Activated naive CD8-positive, alpha-beta T cell (primary cell): ENCODE results near the gene TICAM2.

Experiments used
- H3K27ac Mint-ChIP-seq: one replicate; pipeline ENCODE4 v1.8.0; 2021; ENCODE audit warnings: mixed read lengths
- H3K27me3 Mint-ChIP-seq: one replicate; pipeline ENCODE4 v1.8.0; 2021; ENCODE audit warnings: mixed read lengths
- H3K36me3 Mint-ChIP-seq: one replicate; pipeline ENCODE4 v1.8.0; 2021; ENCODE audit warnings: mixed read lengths
- H3K4me1 Mint-ChIP-seq: one replicate; pipeline ENCODE4 v1.8.0; 2021; ENCODE audit warnings: low read depth, mixed read lengths
- H3K4me3 Mint-ChIP-seq: one replicate; pipeline ENCODE4 v1.8.0; 2021; ENCODE audit warnings: mild to moderate bottlenecking, mixed read lengths
- H3K9me3 Mint-ChIP-seq: one replicate; pipeline ENCODE4 v1.8.0; 2021; ENCODE audit warnings: low read depth, mixed read lengths

Gene TICAM2

GRCh38 chr5:115568668-115569067, 33.6 kb downstream of the TICAM2 start:
- no peak overlapping the region for H3K4me3 Mint-ChIP-seq
- H3K36me3 Mint-ChIP-seq: peaks cover 3% of the 10 kb centered on the region
- no peaks in the 10 kb centered on the region for H3K4me1 Mint-ChIP-seq
- H3K9me3 Mint-ChIP-seq: no peaks in the 10 kb centered on the region
- H3K27me3 Mint-ChIP-seq: peaks cover 3% of the 10 kb centered on the region
- no peak overlapping the region for H3K27ac Mint-ChIP-seq

- Mint-ChIP-seq H3K36me3 (peaks cover 11% of the 10 kb centered on the region), H3K4me3 (no peak overlapping the region), H3K27me3 (peaks cover 13% of the 10 kb centered on the region), H3K4me1 (no peaks in the 10 kb centered on the region), H3K9me3 (no peaks in the 10 kb centered on the region), H3K27ac (no peak overlapping the region)
Measured at GRCh38 chr5:115565233-115565632, 37.0 kb downstream of the TICAM2 start.

GRCh38 chr5:115561176-115561575, 41.1 kb downstream of the TICAM2 start:
- no peaks in the 10 kb centered on the region for H3K4me1 Mint-ChIP-seq
- no peaks in the 10 kb centered on the region for H3K9me3 Mint-ChIP-seq
- H3K4me3 Mint-ChIP-seq: no peak overlapping the region
- H3K27ac Mint-ChIP-seq: no peak overlapping the region
- H3K27me3 Mint-ChIP-seq: peaks cover 17% of the 10 kb centered on the region
- peaks cover 12% of the 10 kb centered on the region for H3K36me3 Mint-ChIP-seq

- Mint-ChIP-seq H3K9me3 (no peaks in the 10 kb centered on the region), H3K27me3 (peaks cover 16% of the 10 kb centered on the region), H3K4me3 (no peak overlapping the region), H3K27ac (no peak overlapping the region), H3K36me3 (peaks cover 10% of the 10 kb centered on the region), H3K4me1 (no peaks in the 10 kb centered on the region)
Measured at GRCh38 chr5:115559524-115559923, 42.8 kb downstream of the TICAM2 start.

- Mint-ChIP-seq H3K36me3 (peaks cover 9% of the 10 kb centered on the region), H3K9me3 (no peaks in the 10 kb centered on the region), H3K27me3 (peaks cover 15% of the 10 kb centered on the region), H3K27ac (no peak overlapping the region), H3K4me3 (no peak overlapping the region), H3K4me1 (no peaks in the 10 kb centered on the region)
Measured at GRCh38 chr5:115558388-115558956, 43.8 kb downstream of the TICAM2 start.

GRCh38 chr5:115557667-115558387, 44.5 kb downstream of the TICAM2 start:
- no peak overlapping the region for H3K27ac Mint-ChIP-seq
- H3K36me3 Mint-ChIP-seq: peaks cover 7% of the 10 kb centered on the region
- H3K4me1 Mint-ChIP-seq: no peaks in the 10 kb centered on the region

GRCh38 chr5:115556276-115556675, 46.0 kb downstream of the TICAM2 start:
- no peak overlapping the region for H3K27ac Mint-ChIP-seq
- H3K27me3 Mint-ChIP-seq: peaks cover 9% of the 10 kb centered on the region
- no peaks in the 10 kb centered on the region for H3K9me3 Mint-ChIP-seq
- no peak overlapping the region for H3K4me3 Mint-ChIP-seq
- peaks cover 5% of the 10 kb centered on the region for H3K36me3 Mint-ChIP-seq
- H3K4me1 Mint-ChIP-seq: no peaks in the 10 kb centered on the region

More at GRCh38 chr5:115557667-115558387, 44.5 kb downstream of the TICAM2 start:
- Mint-ChIP-seq H3K9me3 (no peaks in the 10 kb centered on the region), H3K4me3 (no peak overlapping the region), H3K27me3 (peaks cover 11% of the 10 kb centered on the region)

- H3K4me3 Mint-ChIP-seq: no peak overlapping the region
- H3K27ac Mint-ChIP-seq: no peak overlapping the region
- no peaks in the 10 kb centered on the region for H3K4me1 Mint-ChIP-seq
- peaks cover 2% of the 10 kb centered on the region for H3K36me3 Mint-ChIP-seq
- peaks cover 4% of the 10 kb centered on the region for H3K27me3 Mint-ChIP-seq
- no peaks in the 10 kb centered on the region for H3K9me3 Mint-ChIP-seq
Measured at GRCh38 chr5:115555084-115555633, 47.1 kb downstream of the TICAM2 start.

GRCh38 chr5:115553082-115553481, 49.2 kb downstream of the TICAM2 start:
- Mint-ChIP-seq H3K27me3 (no peaks in the 10 kb centered on the region), H3K4me3 (no peak overlapping the region), H3K9me3 (no peaks in the 10 kb centered on the region), H3K36me3 (no peaks in the 10 kb centered on the region), H3K4me1 (peaks cover 1% of the 10 kb centered on the region), H3K27ac (no peak overlapping the region)

GRCh38 chr5:115551415-115551814, 50.9 kb downstream of the TICAM2 start:
- Mint-ChIP-seq H3K4me3 (no peak overlapping the region), H3K27ac (no peak overlapping the region), H3K27me3 (no peaks in the 10 kb centered on the region), H3K4me1 (peaks cover 1% of the 10 kb centered on the region), H3K36me3 (no peaks in the 10 kb centered on the region), H3K9me3 (no peaks in the 10 kb centered on the region)

- no peaks in the 10 kb centered on the region for H3K27me3 Mint-ChIP-seq
- H3K4me3 Mint-ChIP-seq: no peak overlapping the region
- no peaks in the 10 kb centered on the region for H3K36me3 Mint-ChIP-seq
- H3K9me3 Mint-ChIP-seq: no peaks in the 10 kb centered on the region
- H3K27ac Mint-ChIP-seq: no peak overlapping the region
- peaks cover 6% of the 10 kb centered on the region for H3K4me1 Mint-ChIP-seq
Measured at GRCh38 chr5:115549154-115549553, 53.1 kb downstream of the TICAM2 start.

- Mint-ChIP-seq H3K27me3 (no peaks in the 10 kb centered on the region), H3K27ac (no peak overlapping the region), H3K4me1 (peaks cover 7% of the 10 kb centered on the region), H3K4me3 (no peak overlapping the region), H3K36me3 (no peaks in the 10 kb centered on the region), H3K9me3 (no peaks in the 10 kb centered on the region)
Measured at GRCh38 chr5:115548683-115549082, 53.6 kb downstream of the TICAM2 start.

GRCh38 chr5:115545351-115545882, 56.9 kb downstream of the TICAM2 start:
- no peaks in the 10 kb centered on the region for H3K27me3 Mint-ChIP-seq
- H3K4me3 Mint-ChIP-seq: peak overlapping the region; percentile 97
- peak overlapping the region; percentile 92 for H3K27ac Mint-ChIP-seq
- H3K4me1 Mint-ChIP-seq: peaks cover 40% of the 10 kb centered on the region
- H3K9me3 Mint-ChIP-seq: no peaks in the 10 kb centered on the region
- peaks cover 10% of the 10 kb centered on the region for H3K36me3 Mint-ChIP-seq

GRCh38 chr5:115544436-115545350, 57.6 kb downstream of the TICAM2 start, which contains the start of gene FEM1C:
Gene FEM1C (minus strand): TSS chr5:115544775. CDS start chr5:115543493, 1,282 bp downstream.
- H3K4me3 Mint-ChIP-seq: peak within 1 kb of the TSS; percentile 97
- H3K27ac Mint-ChIP-seq: peak within 1 kb of the TSS; percentile 96
- peaks cover 15% of the 10 kb centered on the region for H3K36me3 Mint-ChIP-seq
- no peaks in the 10 kb centered on the region for H3K27me3 Mint-ChIP-seq
- H3K9me3 Mint-ChIP-seq: no peaks in the 10 kb centered on the region
- H3K4me1 Mint-ChIP-seq: peaks cover 47% of the 10 kb centered on the region
